Measurements from ENCODE around the gene TGM2. TPM values are rescaled to one million over a fixed set of nuclear protein-coding genes. Genes with fewer than 3 reads are reported as not detected.

Gene TGM2
- total and polyA plus RNA-seq, 9 of the 15 experiments (the other 6 are each of a cell fraction or from before 2014, with no cell fraction given) = 5.5 to 78.5 (median 37.6) TPM

DNA sequence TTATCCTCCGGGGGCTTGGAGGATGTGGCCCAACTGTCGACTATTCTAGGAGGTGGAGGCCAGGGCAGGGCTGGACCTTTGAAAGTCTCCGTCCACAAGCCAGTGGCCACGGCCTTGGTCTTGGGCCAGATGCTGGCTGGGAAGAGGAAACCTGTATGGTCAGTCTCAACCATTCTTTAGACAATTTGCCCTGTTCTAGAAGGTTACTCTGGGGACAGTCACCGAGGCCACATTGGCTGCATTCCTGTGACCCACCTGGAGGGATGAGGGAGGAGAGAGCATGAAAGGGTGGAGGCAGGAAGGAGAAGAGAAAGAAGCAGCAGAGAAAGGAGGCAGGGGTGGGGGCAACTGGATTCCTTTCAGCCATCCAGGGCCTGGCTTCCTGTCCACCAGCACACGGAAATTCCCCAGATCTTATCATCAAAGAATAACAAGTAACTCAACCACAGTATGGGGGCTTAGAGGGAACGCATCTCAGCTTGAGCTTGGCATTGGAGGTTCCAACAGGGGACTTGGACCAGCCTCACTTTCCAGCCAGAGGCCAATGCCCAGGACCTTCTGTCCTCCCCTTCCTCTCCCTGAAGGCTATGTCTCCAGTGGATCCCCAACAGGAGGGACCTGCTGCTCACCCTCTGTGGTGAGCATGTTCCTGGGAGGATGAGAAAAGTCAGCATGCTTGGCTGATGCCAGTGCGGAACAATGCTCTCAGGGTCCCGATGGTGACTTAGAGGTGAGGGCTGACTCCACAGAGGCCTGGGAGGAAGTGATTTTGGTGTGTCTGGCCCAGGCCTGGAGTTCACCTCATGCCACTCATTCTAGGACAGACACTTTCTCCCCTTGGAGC lies 30.4 kb downstream of the TGM2 start (continued):
- TF ChIP-seq ZNF766 (CRISPR knock-in tag; conservative IDR thresholded peaks at IDR 0.05) (no peak), CXXC5 (CRISPR knock-in tag; IDR thresholded peaks at IDR 0.05) (0 out of 2 replicates have a peak, but pooled peaks have one; percentile 42), MXI1 (IDR thresholded peaks at IDR 0.05; ENCODE audit: low read depth, low read length) (no peak), XRCC4 (IDR thresholded peaks at IDR 0.05; ENCODE audit: extremely low read depth, insufficient read depth, insufficient read length) (no peak), TEAD1 (CRISPR knock-in tag; IDR thresholded peaks at IDR 0.05) (0 out of 4 replicates have a peak, but pooled peaks of 1 of the 2 experiments have one; percentile 36)
- TF ChIP-seq, protein P1, sequence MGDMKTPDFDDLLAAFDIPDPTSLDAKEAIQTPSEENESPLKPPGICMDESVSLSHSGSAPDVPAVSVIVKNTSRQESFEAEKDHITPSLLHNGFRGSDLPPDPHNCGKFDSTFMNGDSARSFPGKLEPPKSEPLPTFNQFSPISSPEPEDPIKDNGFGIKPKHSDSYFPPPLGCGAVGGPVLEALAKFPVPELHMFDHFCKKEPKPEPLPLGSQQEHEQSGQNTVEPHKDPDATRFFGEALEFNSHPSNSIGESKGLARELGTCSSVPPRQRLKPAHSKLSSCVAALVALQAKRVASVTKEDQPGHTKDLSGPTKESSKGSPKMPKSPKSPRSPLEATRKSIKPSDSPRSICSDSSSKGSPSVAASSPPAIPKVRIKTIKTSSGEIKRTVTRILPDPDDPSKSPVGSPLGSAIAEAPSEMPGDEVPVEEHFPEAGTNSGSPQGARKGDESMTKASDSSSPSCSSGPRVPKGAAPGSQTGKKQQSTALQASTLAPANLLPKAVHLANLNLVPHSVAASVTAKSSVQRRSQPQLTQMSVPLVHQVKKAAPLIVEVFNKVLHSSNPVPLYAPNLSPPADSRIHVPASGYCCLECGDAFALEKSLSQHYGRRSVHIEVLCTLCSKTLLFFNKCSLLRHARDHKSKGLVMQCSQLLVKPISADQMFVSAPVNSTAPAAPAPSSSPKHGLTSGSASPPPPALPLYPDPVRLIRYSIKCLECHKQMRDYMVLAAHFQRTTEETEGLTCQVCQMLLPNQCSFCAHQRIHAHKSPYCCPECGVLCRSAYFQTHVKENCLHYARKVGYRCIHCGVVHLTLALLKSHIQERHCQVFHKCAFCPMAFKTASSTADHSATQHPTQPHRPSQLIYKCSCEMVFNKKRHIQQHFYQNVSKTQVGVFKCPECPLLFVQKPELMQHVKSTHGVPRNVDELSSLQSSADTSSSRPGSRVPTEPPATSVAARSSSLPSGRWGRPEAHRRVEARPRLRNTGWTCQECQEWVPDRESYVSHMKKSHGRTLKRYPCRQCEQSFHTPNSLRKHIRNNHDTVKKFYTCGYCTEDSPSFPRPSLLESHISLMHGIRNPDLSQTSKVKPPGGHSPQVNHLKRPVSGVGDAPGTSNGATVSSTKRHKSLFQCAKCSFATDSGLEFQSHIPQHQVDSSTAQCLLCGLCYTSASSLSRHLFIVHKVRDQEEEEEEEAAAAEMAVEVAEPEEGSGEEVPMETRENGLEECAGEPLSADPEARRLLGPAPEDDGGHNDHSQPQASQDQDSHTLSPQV (IDR thresholded peaks at IDR 0.05) = 0 out of 2 replicates have a peak, but pooled peaks have one; percentile 35
- TF ChIP-seq, protein P2, sequence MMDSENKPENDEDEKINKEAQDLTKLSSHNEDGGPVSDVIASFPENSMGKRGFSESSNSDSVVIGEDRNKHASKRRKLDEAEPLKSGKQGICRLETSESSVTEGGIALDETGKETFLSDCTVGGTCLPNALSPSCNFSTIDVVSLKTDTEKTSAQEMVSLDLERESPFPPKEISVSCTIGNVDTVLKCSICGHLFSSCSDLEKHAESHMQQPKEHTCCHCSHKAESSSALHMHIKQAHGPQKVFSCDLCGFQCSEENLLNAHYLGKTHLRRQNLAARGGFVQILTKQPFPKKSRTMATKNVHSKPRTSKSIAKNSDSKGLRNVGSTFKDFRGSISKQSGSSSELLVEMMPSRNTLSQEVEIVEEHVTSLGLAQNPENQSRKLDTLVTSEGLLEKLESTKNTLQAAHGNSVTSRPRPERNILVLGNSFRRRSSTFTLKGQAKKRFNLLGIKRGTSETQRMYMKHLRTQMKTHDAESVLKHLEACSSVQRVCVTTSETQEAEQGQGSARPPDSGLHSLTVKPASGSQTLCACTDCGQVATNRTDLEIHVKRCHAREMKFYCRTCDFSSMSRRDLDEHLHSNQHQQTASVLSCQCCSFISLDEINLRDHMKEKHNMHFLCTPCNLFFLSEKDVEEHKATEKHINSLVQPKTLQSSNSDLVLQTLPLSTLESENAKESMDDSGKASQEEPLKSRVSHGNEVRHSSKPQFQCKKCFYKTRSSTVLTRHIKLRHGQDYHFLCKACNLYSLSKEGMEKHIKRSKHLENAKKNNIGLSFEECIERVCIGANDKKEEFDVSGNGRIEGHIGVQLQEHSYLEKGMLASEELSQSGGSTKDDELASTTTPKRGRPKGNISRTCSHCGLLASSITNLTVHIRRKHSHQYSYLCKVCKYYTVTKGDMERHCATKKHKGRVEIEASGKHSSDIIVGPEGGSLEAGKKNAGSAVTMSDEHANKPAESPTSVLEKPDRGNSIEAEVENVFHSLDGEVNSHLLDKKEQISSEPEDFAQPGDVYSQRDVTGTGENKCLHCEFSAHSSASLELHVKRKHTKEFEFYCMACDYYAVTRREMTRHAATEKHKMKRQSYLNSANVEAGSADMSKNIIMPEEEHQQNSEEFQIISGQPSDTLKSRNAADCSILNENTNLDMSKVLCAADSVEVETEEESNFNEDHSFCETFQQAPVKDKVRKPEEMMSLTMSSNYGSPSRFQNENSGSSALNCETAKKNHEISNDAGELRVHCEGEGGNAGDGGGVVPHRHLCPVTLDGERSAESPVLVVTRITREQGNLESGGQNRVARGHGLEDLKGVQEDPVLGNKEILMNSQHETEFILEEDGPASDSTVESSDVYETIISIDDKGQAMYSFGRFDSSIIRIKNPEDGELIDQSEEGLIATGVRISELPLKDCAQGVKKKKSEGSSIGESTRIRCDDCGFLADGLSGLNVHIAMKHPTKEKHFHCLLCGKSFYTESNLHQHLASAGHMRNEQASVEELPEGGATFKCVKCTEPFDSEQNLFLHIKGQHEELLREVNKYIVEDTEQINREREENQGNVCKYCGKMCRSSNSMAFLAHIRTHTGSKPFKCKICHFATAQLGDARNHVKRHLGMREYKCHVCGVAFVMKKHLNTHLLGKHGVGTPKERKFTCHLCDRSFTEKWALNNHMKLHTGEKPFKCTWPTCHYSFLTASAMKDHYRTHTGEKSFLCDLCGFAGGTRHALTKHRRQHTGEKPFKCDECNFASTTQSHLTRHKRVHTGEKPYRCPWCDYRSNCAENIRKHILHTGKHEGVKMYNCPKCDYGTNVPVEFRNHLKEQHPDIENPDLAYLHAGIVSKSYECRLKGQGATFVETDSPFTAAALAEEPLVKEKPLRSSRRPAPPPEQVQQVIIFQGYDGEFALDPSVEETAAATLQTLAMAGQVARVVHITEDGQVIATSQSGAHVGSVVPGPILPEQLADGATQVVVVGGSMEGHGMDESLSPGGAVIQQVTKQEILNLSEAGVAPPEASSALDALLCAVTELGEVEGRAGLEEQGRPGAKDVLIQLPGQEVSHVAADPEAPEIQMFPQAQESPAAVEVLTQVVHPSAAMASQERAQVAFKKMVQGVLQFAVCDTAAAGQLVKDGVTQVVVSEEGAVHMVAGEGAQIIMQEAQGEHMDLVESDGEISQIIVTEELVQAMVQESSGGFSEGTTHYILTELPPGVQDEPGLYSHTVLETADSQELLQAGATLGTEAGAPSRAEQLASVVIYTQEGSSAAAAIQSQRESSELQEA (IDR thresholded peaks at IDR 0.05; ENCODE audit: low read depth) = no peak
- TF ChIP-seq, protein P3, sequence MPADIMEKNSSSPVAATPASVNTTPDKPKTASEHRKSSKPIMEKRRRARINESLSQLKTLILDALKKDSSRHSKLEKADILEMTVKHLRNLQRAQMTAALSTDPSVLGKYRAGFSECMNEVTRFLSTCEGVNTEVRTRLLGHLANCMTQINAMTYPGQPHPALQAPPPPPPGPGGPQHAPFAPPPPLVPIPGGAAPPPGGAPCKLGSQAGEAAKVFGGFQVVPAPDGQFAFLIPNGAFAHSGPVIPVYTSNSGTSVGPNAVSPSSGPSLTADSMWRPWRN (IDR thresholded peaks at IDR 0.05; ENCODE audit: low read depth) = no peak
